ENCODE measurements around the gene ABCC8. TPM values are rescaled to one million over a fixed set of nuclear protein-coding genes. Genes with fewer than 3 reads are reported as not detected.

ABCC8 gene
- total RNA-seq, 1 donor from 2014 or later = not detected

GRCh38 chr11:17521106-17521900 is 44.7 kb upstream of the ABCC8 start:
- Mint-ChIP-seq H3K36me3 (ENCODE audit: low read depth) (peaks cover 1% of the 10 kb centered on the region), H3K9me3 (ENCODE audit: low read depth) (no peaks in the 10 kb centered on the region), H3K27ac (ENCODE audit: unreplicated experiment) (no peak overlapping the region), H3K4me1 (ENCODE audit: low read depth) (no peaks in the 10 kb centered on the region), H3K4me3 (ENCODE audit: unreplicated experiment) (no peak overlapping the region), H3K27me3 (ENCODE audit: low read depth) (peaks cover 16% of the 10 kb centered on the region)
- TF ChIP-seq CTCF (IDR thresholded peaks at IDR 0.05) = no peak
- no peak for DNase-seq (ENCODE audit: low spot score)

GRCh38 chr11:17519061-17519885 is 42.6 kb upstream of the ABCC8 start:
- no peak for DNase-seq (ENCODE audit: low spot score)
- H3K27me3 Mint-ChIP-seq (ENCODE audit: low read depth) = peaks cover 11% of the 10 kb centered on the region
- no peaks in the 10 kb centered on the region for H3K36me3 Mint-ChIP-seq (ENCODE audit: low read depth)
- no peak overlapping the region for H3K4me3 Mint-ChIP-seq (ENCODE audit: unreplicated experiment)
- no peak for TF ChIP-seq CTCF (IDR thresholded peaks at IDR 0.05)
- H3K4me1 Mint-ChIP-seq (ENCODE audit: low read depth) = no peaks in the 10 kb centered on the region
- H3K9me3 Mint-ChIP-seq (ENCODE audit: low read depth) = no peaks in the 10 kb centered on the region
- no peak overlapping the region for H3K27ac Mint-ChIP-seq (ENCODE audit: unreplicated experiment)

GRCh38 chr11:17518366-17518765 is 41.7 kb upstream of the ABCC8 start:
- H3K27ac Mint-ChIP-seq (ENCODE audit: unreplicated experiment) = no peak overlapping the region
- peaks cover 16% of the 10 kb centered on the region for H3K27me3 Mint-ChIP-seq (ENCODE audit: low read depth)
- no peak for DNase-seq (ENCODE audit: low spot score)
- H3K4me1 Mint-ChIP-seq (ENCODE audit: low read depth) = no peaks in the 10 kb centered on the region
- no peak overlapping the region for H3K4me3 Mint-ChIP-seq (ENCODE audit: unreplicated experiment)
- no peaks in the 10 kb centered on the region for H3K36me3 Mint-ChIP-seq (ENCODE audit: low read depth)
- H3K9me3 Mint-ChIP-seq (ENCODE audit: low read depth) = no peaks in the 10 kb centered on the region
- no peak for TF ChIP-seq CTCF (IDR thresholded peaks at IDR 0.05)

- H3K27ac Mint-ChIP-seq (ENCODE audit: unreplicated experiment) = no peak overlapping the region
- no peaks in the 10 kb centered on the region for H3K4me1 Mint-ChIP-seq (ENCODE audit: low read depth)
- H3K27me3 Mint-ChIP-seq (ENCODE audit: low read depth) = peaks cover 24% of the 10 kb centered on the region
- DNase-seq (ENCODE audit: low spot score) = no peak
- TF ChIP-seq CTCF (IDR thresholded peaks at IDR 0.05) = no peak
- no peak overlapping the region for H3K4me3 Mint-ChIP-seq (ENCODE audit: unreplicated experiment)
- no peaks in the 10 kb centered on the region for H3K9me3 Mint-ChIP-seq (ENCODE audit: low read depth)
- H3K36me3 Mint-ChIP-seq (ENCODE audit: low read depth) = no peaks in the 10 kb centered on the region
These were observed 40.5 kb upstream of the ABCC8 start for GRCh38 chr11:17517186-17517585.

- H3K27ac Mint-ChIP-seq (ENCODE audit: unreplicated experiment) = no peak overlapping the region
- no peak overlapping the region for H3K4me3 Mint-ChIP-seq (ENCODE audit: unreplicated experiment)
- no peak for DNase-seq (ENCODE audit: low spot score)
- no peaks in the 10 kb centered on the region for H3K9me3 Mint-ChIP-seq (ENCODE audit: low read depth)
- H3K27me3 Mint-ChIP-seq (ENCODE audit: low read depth) = peaks cover 28% of the 10 kb centered on the region
- no peak for TF ChIP-seq CTCF (IDR thresholded peaks at IDR 0.05)
- H3K36me3 Mint-ChIP-seq (ENCODE audit: low read depth) = no peaks in the 10 kb centered on the region
- H3K4me1 Mint-ChIP-seq (ENCODE audit: low read depth) = no peaks in the 10 kb centered on the region
These were observed 40.0 kb upstream of the ABCC8 start for GRCh38 chr11:17516551-17517150.
